Mucosa of rectum (tissue), 2 donors: ENCODE results near the gene KHK.

ENCODE experiments used
- H3K27ac ChIP-seq, 2 donors: one replicate each; pipeline ENCODE4 v1.7.0; 2013; ENCODE audit warnings: inconsistent platforms in 2 of 2, low read depth in 2 of 2, low read length in 2 of 2
- H3K27me3 ChIP-seq, 2 donors: one replicate each; pipeline ENCODE4 v1.7.0; 2013; ENCODE audit warnings: low read length in 2 of 2; ENCODE audit not compliant: control insufficient read depth in 2 of 2, insufficient read depth in 2 of 2
- H3K36me3 ChIP-seq, 2 donors: one replicate each; pipeline ENCODE4 v1.7.0; 2013; ENCODE audit warnings: low read length in 2 of 2; ENCODE audit not compliant: control insufficient read depth in 2 of 2, insufficient read depth in 2 of 2
- H3K4me1 ChIP-seq, 2 donors: one replicate each; pipeline ENCODE4 v1.7.0; 2013; ENCODE audit warnings: low read length in 2 of 2, mild to moderate bottlenecking in 1 of 2; ENCODE audit not compliant: control insufficient read depth in 2 of 2, insufficient read depth in 2 of 2
- H3K4me3 ChIP-seq, 2 donors: one replicate each; pipeline ENCODE4 v1.7.0; 2013; ENCODE audit warnings: low read length in 2 of 2
- H3K9ac ChIP-seq, 2 donors: one replicate each; pipeline ENCODE4 v1.7.0; 2013; ENCODE audit warnings: low read length in 2 of 2, low read depth in 1 of 2, mild to moderate bottlenecking in 1 of 2
- H3K9me3 ChIP-seq, 2 donors: one replicate each; pipeline ENCODE4 v1.7.0; 2013; ENCODE audit warnings: low read length in 2 of 2; ENCODE audit not compliant: control insufficient read depth in 2 of 2
- donor health status: healthy.
- donor health status: Normal muscosa, but diverticular disease.

Gene KHK

DNA sequence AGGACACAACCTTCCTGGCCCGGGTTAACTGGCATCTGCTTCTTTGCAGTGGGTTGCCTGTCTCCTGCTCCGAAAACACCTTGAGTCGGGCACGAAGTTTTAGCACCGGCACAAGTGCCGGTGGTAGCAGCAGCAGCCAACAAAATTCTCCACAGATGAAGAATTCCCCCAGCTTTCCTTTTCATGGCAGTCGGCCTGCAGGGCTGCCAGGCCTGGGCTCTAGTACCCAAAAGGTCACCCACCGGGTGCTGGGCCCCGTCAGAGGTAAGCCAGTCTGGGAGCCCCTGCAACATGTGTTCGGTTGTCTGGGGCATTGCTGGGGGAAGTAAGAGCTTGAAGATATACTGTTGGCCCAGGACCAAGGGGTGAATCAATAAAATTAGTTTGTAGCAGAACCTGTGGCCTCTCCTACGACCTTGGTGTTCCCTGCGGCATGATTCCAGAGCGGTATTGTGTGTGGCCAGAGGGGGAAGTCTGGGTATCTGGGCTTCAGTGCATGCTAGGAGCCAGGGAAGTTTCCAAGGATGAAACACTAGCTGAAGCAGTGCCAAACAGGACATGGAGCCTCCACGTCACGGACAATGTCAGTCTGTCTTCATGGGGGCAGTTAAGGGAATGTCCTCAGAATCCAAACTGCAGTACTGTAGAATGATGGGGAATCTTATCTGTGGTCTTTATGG is 27.3 kb upstream of the KHK start:
- H3K36me3 ChIP-seq: peaks cover 38% of the 10 kb centered on the region in 2 donors
- H3K27me3 ChIP-seq: no peaks in the 10 kb centered on the region
- H3K4me3 ChIP-seq: no peak overlapping the region
- H3K9ac ChIP-seq: no peak overlapping the region
- H3K4me1 ChIP-seq: no peaks in the 10 kb centered on the region
- no peak overlapping the region for H3K27ac ChIP-seq
- H3K9me3 ChIP-seq: no peaks in the 10 kb centered on the region

DNA sequence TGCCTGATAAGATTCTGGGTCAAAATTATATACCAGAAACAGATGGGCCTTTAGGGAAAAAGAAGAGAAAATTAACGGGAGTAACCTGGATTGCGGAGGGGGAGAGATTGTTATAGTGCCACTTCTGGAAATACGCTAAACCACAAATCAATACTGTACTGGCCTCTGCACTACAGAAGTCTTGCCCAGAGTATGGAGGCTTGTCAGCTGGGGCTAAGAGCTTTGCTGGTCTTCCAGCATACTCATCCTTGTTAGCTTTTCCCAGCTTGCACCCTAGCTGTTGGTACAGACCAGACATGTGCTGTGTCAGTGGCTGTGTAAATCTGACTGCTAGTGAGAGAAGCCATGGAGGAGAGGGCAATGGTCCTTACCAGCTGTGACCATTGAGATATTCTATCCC is 26.2 kb upstream of the KHK start:
- peaks cover 31 to 36% of the 10 kb centered on the region in 2 donors for H3K36me3 ChIP-seq
- H3K27me3 ChIP-seq: no peaks in the 10 kb centered on the region
- no peaks in the 10 kb centered on the region for H3K4me1 ChIP-seq
- no peak overlapping the region for H3K27ac ChIP-seq
- H3K9ac ChIP-seq: no peak overlapping the region
- no peaks in the 10 kb centered on the region for H3K9me3 ChIP-seq
- no peak overlapping the region for H3K4me3 ChIP-seq

DNA sequence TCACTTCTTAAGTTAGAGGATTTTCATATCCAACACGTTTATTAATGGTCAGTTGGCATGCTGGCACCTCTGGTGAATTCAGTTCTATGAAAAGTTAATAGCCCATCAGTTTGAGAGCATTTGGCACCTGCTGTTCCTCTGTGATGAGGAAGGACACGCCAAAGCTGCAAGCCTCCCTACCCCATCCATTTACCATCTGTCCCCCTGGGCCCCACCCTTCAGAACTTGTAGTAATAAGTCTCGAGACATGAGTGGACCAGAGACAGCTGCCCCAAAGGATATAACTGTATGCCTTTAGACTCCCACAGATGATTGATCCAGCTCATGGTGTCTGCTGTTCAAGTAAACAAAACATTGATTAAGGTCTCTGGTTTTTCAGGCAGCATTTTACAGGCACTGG is 21.4 kb upstream of the KHK start:
- Histone ChIP-seq H3K36me3 (peaks cover 31 to 34% of the 10 kb centered on the region in 2 donors), H3K9me3 (no peaks in the 10 kb centered on the region), H3K9ac (no peak overlapping the region), H3K27me3 (no peaks in the 10 kb centered on the region), H3K4me3 (no peak overlapping the region), H3K27ac (no peak overlapping the region), H3K4me1 (peaks cover 4 to 6% of the 10 kb centered on the region in 2 donors)

DNA sequence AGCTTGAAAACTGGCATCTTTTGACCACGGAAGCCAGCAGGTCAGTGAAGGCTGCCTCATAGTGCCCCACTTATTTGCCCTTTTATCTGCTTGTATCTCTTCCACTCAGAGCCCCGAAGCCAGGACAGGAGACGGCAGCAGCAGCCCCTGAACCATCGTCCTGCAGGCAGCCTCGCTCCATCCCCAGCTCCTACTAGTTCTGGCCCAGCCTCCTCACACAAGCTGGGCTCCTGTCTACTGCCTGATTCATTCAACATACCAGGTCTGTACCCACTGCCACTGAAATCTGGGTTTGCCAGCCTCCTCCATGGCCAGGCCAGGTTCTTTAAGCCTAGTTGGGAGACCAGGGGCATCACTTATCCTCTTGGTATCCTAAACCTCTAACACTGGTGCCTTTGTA is 19.2 kb upstream of the KHK start:
- H3K9me3 ChIP-seq: no peaks in the 10 kb centered on the region
- H3K27ac ChIP-seq: no peak overlapping the region
- no peak overlapping the region for H3K4me3 ChIP-seq
- no peaks in the 10 kb centered on the region for H3K27me3 ChIP-seq
- no peak overlapping the region for H3K9ac ChIP-seq
- peaks cover 24 to 29% of the 10 kb centered on the region in 2 donors for H3K36me3 ChIP-seq
- H3K4me1 ChIP-seq: peaks cover 17 to 19% of the 10 kb centered on the region in 2 donors

DNA sequence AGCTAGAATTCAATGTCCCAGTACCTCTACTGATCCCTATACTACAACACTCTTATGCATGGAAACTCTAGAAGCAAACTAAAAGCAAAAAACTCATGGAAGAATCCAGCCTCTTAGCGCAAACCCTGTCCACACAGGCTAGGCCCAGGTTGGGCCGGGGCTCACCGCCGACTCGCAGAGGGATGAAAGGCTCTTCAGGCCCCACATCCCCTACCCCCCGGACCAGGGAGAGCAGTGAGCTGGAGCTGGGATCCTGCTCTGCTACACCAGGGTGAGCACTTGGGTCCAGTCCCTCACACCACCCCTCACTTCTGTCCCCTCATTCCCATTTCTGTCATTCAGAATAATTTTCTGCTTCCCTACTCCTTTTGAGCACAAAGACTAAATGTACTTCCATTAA is 17.1 kb upstream of the KHK start:
- H3K4me1 ChIP-seq: peaks cover 22 to 24% of the 10 kb centered on the region in 2 donors
- no peak overlapping the region for H3K9ac ChIP-seq
- H3K27me3 ChIP-seq: no peaks in the 10 kb centered on the region
- no peaks in the 10 kb centered on the region for H3K9me3 ChIP-seq
- H3K27ac ChIP-seq: no peak overlapping the region
- H3K4me3 ChIP-seq: peak overlapping the region in 1 of 2 donors; percentile 9
- peaks cover 21 to 25% of the 10 kb centered on the region in 2 donors for H3K36me3 ChIP-seq

DNA sequence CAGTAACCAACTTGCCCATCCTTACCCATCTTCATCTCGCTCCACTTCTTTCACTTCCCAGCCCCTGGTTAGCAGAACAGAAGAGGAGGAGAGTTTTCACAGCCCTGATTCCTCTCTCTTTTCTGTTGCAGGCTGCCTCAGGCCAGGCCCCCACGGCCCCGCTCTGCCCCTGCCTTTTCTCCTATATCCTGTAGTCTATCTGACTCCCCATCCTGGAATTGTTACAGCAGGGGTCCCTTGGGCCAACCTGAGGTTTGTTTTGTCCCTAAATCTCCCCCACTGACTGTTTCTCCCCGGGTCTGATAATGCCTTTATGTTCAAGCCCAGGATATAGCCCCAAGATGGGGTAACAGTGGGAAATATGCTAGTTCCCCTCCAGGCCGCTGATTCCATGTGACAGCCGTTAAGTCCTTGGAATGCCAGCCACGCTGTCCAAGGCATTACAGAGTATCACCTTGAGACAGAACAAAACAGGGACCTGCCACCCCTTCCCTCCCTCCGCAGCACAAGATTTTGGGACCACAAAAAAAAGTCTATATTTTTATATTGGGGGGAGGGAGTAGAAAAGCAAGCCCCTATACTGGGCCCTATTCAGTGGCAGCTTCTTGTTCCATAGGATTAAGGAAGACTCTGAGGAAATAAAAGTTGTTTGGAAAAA is 16.5 kb upstream of the KHK start:
- Histone ChIP-seq H3K36me3 (peaks cover 21 to 23% of the 10 kb centered on the region in 2 donors), H3K9me3 (no peaks in the 10 kb centered on the region), H3K4me1 (peaks cover 22 to 28% of the 10 kb centered on the region in 2 donors), H3K27me3 (no peaks in the 10 kb centered on the region), H3K27ac (no peak overlapping the region), H3K9ac (peak overlapping the region; percentile 87), H3K4me3 (peak overlapping the region; percentile 86 to 97)

DNA sequence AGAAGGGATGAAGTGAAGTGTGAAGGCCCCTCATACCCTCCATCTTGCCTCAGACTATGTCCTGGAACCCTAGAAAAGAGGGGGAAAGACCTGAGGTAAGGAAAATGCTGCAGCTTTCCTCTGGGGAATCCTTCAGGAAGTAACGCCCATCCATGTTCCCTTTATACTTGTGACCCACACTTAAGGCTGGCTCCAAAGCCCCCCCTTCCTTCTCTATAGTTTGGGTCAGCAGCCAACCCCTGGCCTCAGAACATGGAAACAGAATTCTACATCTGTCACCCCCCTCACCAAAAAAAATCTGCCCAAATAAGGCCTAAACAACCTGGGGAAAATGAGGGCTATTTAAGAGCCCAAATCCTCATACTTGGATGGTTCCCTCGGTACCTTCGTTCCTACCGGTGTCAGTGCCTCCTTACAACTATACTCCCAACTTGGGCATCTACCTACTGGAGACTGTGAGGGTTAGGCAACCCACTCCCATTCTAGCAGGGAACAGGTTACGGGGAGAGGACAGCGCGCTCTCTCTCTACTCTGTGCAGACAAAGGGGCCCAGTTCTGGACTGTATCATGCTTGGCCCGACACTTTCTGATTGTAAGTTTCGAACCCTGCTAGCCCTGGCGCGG is 15.8 kb upstream of the KHK start:
- Histone ChIP-seq H3K27ac (peak overlapping the region; percentile 88 to 95), H3K4me3 (peak overlapping the region; percentile 86 to 97), H3K27me3 (no peaks in the 10 kb centered on the region), H3K9ac (peak overlapping the region; percentile 87), H3K9me3 (no peaks in the 10 kb centered on the region), H3K36me3 (peaks cover 20 to 21% of the 10 kb centered on the region in 2 donors), H3K4me1 (peaks cover 22 to 28% of the 10 kb centered on the region in 2 donors)

DNA sequence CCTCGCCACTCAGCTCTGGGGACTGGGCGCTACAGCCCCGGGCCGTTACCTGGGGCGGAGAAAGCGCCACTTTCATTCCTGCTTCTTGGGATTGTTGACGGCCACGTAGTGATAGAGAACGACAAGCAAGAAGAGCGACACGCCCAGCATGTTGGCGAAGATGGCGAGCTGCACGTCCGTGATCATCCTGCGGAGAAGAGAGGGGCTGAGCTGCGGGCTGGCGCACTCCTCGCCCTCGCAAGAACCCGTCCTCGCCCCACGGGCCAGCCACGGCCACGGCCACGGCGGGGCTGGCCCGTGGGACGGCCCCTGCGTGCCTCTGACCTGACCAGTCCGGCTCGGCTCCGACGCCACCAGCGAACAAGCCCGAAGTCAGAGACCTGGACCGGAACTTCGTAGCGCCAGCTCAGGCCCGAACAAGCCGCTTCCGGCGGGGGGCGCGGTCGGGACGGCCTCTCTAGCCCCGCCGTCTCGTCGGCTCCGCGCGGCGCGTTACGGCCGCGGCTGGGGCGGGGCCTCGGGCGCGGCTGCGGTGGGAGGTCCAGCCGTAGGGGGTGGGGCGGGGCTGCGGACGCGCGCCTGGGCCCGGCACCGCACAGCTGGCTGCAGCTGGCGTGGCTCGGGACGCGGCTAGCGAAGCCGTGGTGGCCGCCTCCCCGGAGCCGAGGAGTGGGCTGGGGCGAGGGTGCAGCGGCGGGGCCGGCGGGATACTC is 15.1 kb upstream of the KHK start, which contains the start of gene OST4:
Gene OST4 (minus strand): TSS at position 378 of the 713 bp plus-strand sequence.
- H3K9me3 ChIP-seq: no peaks in the 10 kb centered on the region
- H3K4me1 ChIP-seq: peaks cover 22 to 28% of the 10 kb centered on the region in 2 donors
- H3K36me3 ChIP-seq: peaks cover 18 to 21% of the 10 kb centered on the region in 2 donors
- H3K27me3 ChIP-seq: no peaks in the 10 kb centered on the region
- H3K27ac ChIP-seq: peak within 1 kb of the TSS; percentile 88 to 95
- H3K9ac ChIP-seq: peak within 1 kb of the TSS; percentile 87
- peak within 1 kb of the TSS; percentile 86 to 97 for H3K4me3 ChIP-seq

DNA sequence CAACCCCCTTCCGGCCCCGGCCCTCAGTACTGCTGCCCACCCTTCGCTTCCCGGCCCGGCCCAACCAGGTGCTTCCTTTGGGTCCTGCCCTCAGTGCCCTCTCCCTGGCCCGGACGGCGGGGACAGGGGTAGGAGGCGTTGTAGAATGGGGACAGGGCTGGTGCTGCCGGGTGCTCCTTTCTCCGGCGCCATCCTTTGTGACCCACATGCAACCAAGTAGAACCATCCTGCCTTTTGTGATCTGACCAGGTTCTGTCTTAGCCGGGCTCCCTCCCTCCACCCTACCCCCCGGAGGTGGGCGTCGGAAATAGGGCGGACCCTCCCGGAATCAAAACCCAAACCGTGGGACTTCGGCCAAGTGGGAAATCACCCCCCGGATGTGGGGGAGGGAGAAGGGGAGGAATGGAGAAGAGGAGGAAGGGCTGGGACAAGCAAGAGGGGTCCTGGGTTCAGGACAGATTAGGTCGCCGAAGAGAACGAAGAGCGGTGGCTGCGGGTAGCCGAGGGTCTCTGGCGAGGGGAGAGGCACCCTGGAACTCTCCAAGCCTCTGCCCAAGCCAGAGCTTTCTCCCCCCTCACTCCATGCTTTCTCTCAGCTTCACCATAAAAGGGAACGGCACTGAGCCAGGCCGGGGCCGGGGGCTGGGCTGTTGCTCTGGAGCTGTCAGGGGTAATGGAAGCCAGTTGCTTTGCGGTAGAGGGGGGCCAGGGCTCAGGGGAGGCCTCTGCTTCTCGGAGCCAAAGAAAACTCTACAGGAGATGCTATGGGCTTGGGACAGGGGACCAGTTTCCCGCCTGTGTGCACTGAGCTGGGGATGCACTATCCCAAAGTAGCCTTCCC is 14.4 kb upstream of the KHK start:
- Histone ChIP-seq H3K27me3 (no peaks in the 10 kb centered on the region), H3K27ac (peak overlapping the region; percentile 86 to 95), H3K36me3 (peaks cover 18 to 20% of the 10 kb centered on the region in 2 donors), H3K9ac (peak overlapping the region; percentile 60 to 75), H3K4me3 (peak overlapping the region; percentile 75 to 86), H3K9me3 (no peaks in the 10 kb centered on the region), H3K4me1 (peaks cover 22 to 28% of the 10 kb centered on the region in 2 donors)
